GM23338 (cell line): Measurements from ENCODE around the gene DENR. TPM values are rescaled to one million over a fixed set of nuclear protein-coding genes. Genes with fewer than 3 reads are reported as not detected.

Experiments
- ATAC-seq: fragments of 200-7000 bp; cut with Tn5 transposase; 3 replicates; pipeline ENCODE4 v1.9.1; 2020
- DNase-seq: peaks from one replicate; pipeline ENCODE4 v3.0.0-alpha.2; 2015; ENCODE audit warnings: low spot score
- H2AFZ ChIP-seq: fragments of 200-600 bp; sonication (generic); 2 replicates; pipeline ENCODE4 v1.8.0; 2016; ENCODE audit warnings: antibody characterized with exemption, mild to moderate bottlenecking, moderate library complexity
- H3F3A ChIP-seq: fragments of 200-600 bp; sonication (generic); replicated peaks from 2 replicates; pipeline ENCODE4 v1.8.0; 2017; ENCODE audit warnings: antibody characterized with exemption, mixed run types, low read depth
- H3K27ac ChIP-seq: fragments of 200-600 bp; sonication (generic); 2 replicates; pipeline ENCODE4 v1.6.1; 2016; ENCODE audit warnings: low read depth
- H3K27me3 ChIP-seq: fragments of 200-600 bp; sonication (generic); 2 replicates; pipeline ENCODE4 v1.8.0; 2016; ENCODE audit warnings: mild to moderate bottlenecking, mixed run types, moderate library complexity; ENCODE audit not compliant: insufficient read depth
- H3K36me3 ChIP-seq: fragments of 200-600 bp; sonication (generic); 2 replicates; pipeline ENCODE4 v1.8.0; 2016; ENCODE audit warnings: mild to moderate bottlenecking; ENCODE audit not compliant: insufficient read depth
- H3K4me1 ChIP-seq: fragments of 200-600 bp; sonication (generic); 2 replicates; pipeline ENCODE4 v1.8.0; 2016; ENCODE audit warnings: mild to moderate bottlenecking, moderate library complexity; ENCODE audit not compliant: insufficient read depth
- H3K4me2 ChIP-seq: fragments of 200-600 bp; sonication (generic); 2 replicates; pipeline ENCODE4 v1.7.1; 2017; ENCODE audit warnings: mixed run types
- H3K4me3 ChIP-seq: fragments of 200-600 bp; sonication (generic); 2 replicates; pipeline ENCODE4 v1.6.1; 2016; ENCODE audit warnings: mixed run types
- H3K79me2 ChIP-seq: fragments of 200-600 bp; sonication (generic); replicated peaks from 2 replicates; pipeline ENCODE4 v1.8.0; 2017; ENCODE audit warnings: mild to moderate bottlenecking; ENCODE audit not compliant: insufficient read depth
- H3K9me2 ChIP-seq: fragments of 200-600 bp; sonication (generic); 2 replicates; pipeline ENCODE4 v1.8.0; 2017; ENCODE audit not compliant: insufficient read depth
- H4K20me1 ChIP-seq: fragments of 200-600 bp; sonication (generic); replicated peaks from 2 replicates; pipeline ENCODE4 v1.8.0; 2017; ENCODE audit warnings: mild to moderate bottlenecking; ENCODE audit not compliant: insufficient read depth
- H3K27ac Mint-ChIP-seq: 2 replicates; pipeline ENCODE4 v1.8.0; 2020; ENCODE audit warnings: inconsistent platforms, mild to moderate bottlenecking, moderate library complexity, mixed read lengths
- H3K27me3 Mint-ChIP-seq: 3 replicates; pipeline ENCODE4 v1.8.0; 2022; ENCODE audit warnings: low read depth, mild to moderate bottlenecking, moderate library complexity, mixed read lengths, inconsistent platforms; ENCODE audit not compliant: insufficient read depth, poor library complexity
- H3K36me3 Mint-ChIP-seq: 3 replicates; pipeline ENCODE4 v1.8.0; 2021; ENCODE audit warnings: low read depth, mild to moderate bottlenecking, inconsistent platforms, moderate library complexity, mixed read lengths
- H3K4me1 Mint-ChIP-seq: 3 replicates; pipeline ENCODE4 v1.8.0; 2020; ENCODE audit warnings: mild to moderate bottlenecking, inconsistent platforms, mixed read lengths
- H3K4me3 Mint-ChIP-seq: 3 replicates; pipeline ENCODE4 v1.8.0; 2021; ENCODE audit warnings: moderate library complexity, mild to moderate bottlenecking, inconsistent platforms, mixed read lengths
- H3K9me3 Mint-ChIP-seq: 3 replicates; pipeline ENCODE4 v1.8.0; 2020; ENCODE audit warnings: moderate library complexity, mild to moderate bottlenecking, inconsistent platforms, mixed read lengths
- CREB1 ChIP-seq: fragments of 250-450 bp; sonication (Bioruptor Pico); IDR thresholded peaks from 2 replicates; pipeline ENCODE4 v1.5.0; 2020; ENCODE audit warnings: low read depth, mild to moderate bottlenecking, moderate library complexity
- CTCF ChIP-seq, 2 experiments: fragments of 200-600 bp in 1 of 2; sonication (generic) in 1 of 2; conservative IDR thresholded peaks; 2 replicates each; pipeline versions ENCODE4 v1.5.1 to v1.6.1; 2016 to 2017; ENCODE audit warnings: antibody characterized with exemption in 2 of 2, low read depth in 2 of 2, mild to moderate bottlenecking in 2 of 2, moderate library complexity in 1 of 2
- EZH2 ChIP-seq: fragments of 200-600 bp; sonication (generic); IDR thresholded peaks from one replicate; pipeline ENCODE4 v1.8.0; 2017; ENCODE audit warnings: antibody characterized with exemption, mild to moderate bottlenecking, low read depth; ENCODE audit not compliant: unreplicated experiment
- EZH2phosphoT487 ChIP-seq: fragments of 200-600 bp; sonication (generic); IDR thresholded peaks from one replicate; pipeline ENCODE4 v1.8.1; 2018; ENCODE audit warnings: antibody characterized with exemption; ENCODE audit not compliant: unreplicated experiment
- JUNB ChIP-seq: IDR thresholded peaks from one replicate; pipeline ENCODE4 v1.6.1; 2016; ENCODE audit warnings: antibody characterized with exemption; ENCODE audit not compliant: unreplicated experiment
- NANOG ChIP-seq: IDR thresholded peaks from 2 replicates; pipeline ENCODE4 v1.6.1; 2016; ENCODE audit warnings: antibody characterized with exemption, borderline replicate concordance
- REST ChIP-seq: IDR thresholded peaks from one replicate; pipeline ENCODE4 v1.6.1; 2018; ENCODE audit warnings: antibody characterized with exemption; ENCODE audit not compliant: unreplicated experiment
- STAT1 ChIP-seq: IDR thresholded peaks from one replicate; pipeline ENCODE4 v1.6.1; 2016; ENCODE audit warnings: antibody characterized with exemption; ENCODE audit not compliant: unreplicated experiment
- ZNF114 ChIP-seq: fragments of 250-450 bp; sonication (Bioruptor Pico); IDR thresholded peaks from 2 replicates; pipeline ENCODE4 v1.5.0; 2020; ENCODE audit warnings: mild to moderate bottlenecking, moderate library complexity
- polyA plus RNA-seq: library from polyadenylated mRNA; unstranded; fragments of >200 nt; fragmentation: Nextera tagmentation; extraction: Ambion mirVana; gene quantifications from 2 replicates; pipeline ENCODE4 v1.2.1, GENCODE V29; 2016
- total RNA-seq: library from RNA; depleted of rRNA; stranded (reverse); fragments of >200 nt; shearing (Covaris generic); gene quantifications from 2 replicates; pipeline ENCODE4 v1.2.3, GENCODE V29; 2014

DENR gene
- total and polyA plus RNA-seq, 2 experiments from 2014 or later, result 55.2 to 130 TPM

- TF ChIP-seq CTCF (conservative IDR thresholded peaks at IDR 0.05; ENCODE audit: low read depth in 2 of 2), result no peak
- TF ChIP-seq CREB1, result no peak
- TF ChIP-seq EZH2, result no peak
- TF ChIP-seq JUNB, result no peak
- TF ChIP-seq REST, result no peak
- no peak for TF ChIP-seq EZH2phosphoT487
- no peak for TF ChIP-seq ZNF114 (CRISPR knock-in tag)
These were observed 66.7 kb downstream of the DENR start (continued) for GRCh38 chr12:122819209-122819785.

- no peaks in the 10 kb centered on the region for H3K36me3 Mint-ChIP-seq
- H3K27ac Mint-ChIP-seq, result no peak overlapping the region
- H2AFZ ChIP-seq, result no peak overlapping the region
These were observed 67.5 kb downstream of the DENR start for GRCh38 chr12:122820138-122820537.

More at GRCh38 chr12:122820138-122820537, 67.5 kb downstream of the DENR start:
- DNase-seq (no peak), ATAC-seq (no peak)
- Mint-ChIP-seq H3K9me3 (no peaks in the 10 kb centered on the region), H3K4me1 (no peaks in the 10 kb centered on the region), H3K27me3 (peaks cover 2% of the 10 kb centered on the region), H3K4me3 (no peak overlapping the region)
- no peaks in the 10 kb centered on the region for H3K36me3 ChIP-seq
- H3F3A ChIP-seq, result no peaks in the 10 kb centered on the region
- H3K4me3 ChIP-seq, result no peak overlapping the region
- H4K20me1 ChIP-seq, result no peaks in the 10 kb centered on the region
- no peak overlapping the region for H3K27ac ChIP-seq
- no peak overlapping the region for H3K4me2 ChIP-seq
- H3K9me2 ChIP-seq, result no peaks in the 10 kb centered on the region
- no peaks in the 10 kb centered on the region for H3K79me2 ChIP-seq
- no peak for TF ChIP-seq ZNF114 (CRISPR knock-in tag)
- no peak for TF ChIP-seq STAT1
- TF ChIP-seq CTCF (conservative IDR thresholded peaks at IDR 0.05; ENCODE audit: low read depth in 2 of 2), result no peak
- TF ChIP-seq REST, result no peak
- TF ChIP-seq EZH2, result no peak
- no peak for TF ChIP-seq NANOG
- H3K4me1 ChIP-seq, result no peaks in the 10 kb centered on the region
- H3K27me3 ChIP-seq, result no peaks in the 10 kb centered on the region
